Stomach (tissue), 4 donors: ENCODE measurements around the gene TBC1D16.

Experiments used
- CTCF ChIP-seq, 7 experiments: fragments of 450-650 bp in 4 of 7; fragments of 200-600 bp in 3 of 7; sonication (generic) in 3 of 7; IDR thresholded peaks; one replicate each; pipeline ENCODE4 v1.5.1; 2016 to 2019; ENCODE audit warnings: antibody characterized with exemption in 7 of 7, control low read depth in 2 of 7, mild to moderate bottlenecking in 1 of 7
- EP300 ChIP-seq: sonication (generic); formaldehyde crosslinking; IDR thresholded peaks from one replicate; pipeline ENCODE4 v1.6.1; 2017; ENCODE audit warnings: antibody characterized with exemption
- POLR2A ChIP-seq, 4 donors: fragments of 450-650 bp; IDR thresholded peaks; one replicate each; pipeline ENCODE4 v1.6.1; 2016; ENCODE audit warnings: antibody characterized with exemption in 4 of 4, control low read depth in 2 of 4, mild to moderate bottlenecking in 1 of 4, moderate library complexity in 1 of 4
- POLR2AphosphoS5 ChIP-seq, 3 donors: sonication (generic); formaldehyde crosslinking; IDR thresholded peaks; one replicate each; pipeline ENCODE4 v1.6.1; 2016; ENCODE audit warnings: antibody characterized with exemption in 3 of 3

GRCh38 chr17:79927136-79927661, 108.5 kb downstream of the TBC1D16 start:
- TF ChIP-seq CTCF (IDR thresholded peaks at IDR 0.05) = no peak
- no peak for TF ChIP-seq POLR2A (IDR thresholded peaks at IDR 0.05)
- no peak for TF ChIP-seq POLR2AphosphoS5 (IDR thresholded peaks at IDR 0.05)
- no peak for TF ChIP-seq EP300
